Epidermal melanocyte (primary cell): Measurements from ENCODE around the gene GIGYF2.
"Not testable (repeated sequence)": the region's sequence is repeated elsewhere in the genome, so short reads cannot be mapped to it uniquely, and the experiment has no call there.

Experiments
- DNase-seq: peaks from one replicate; pipeline ENCODE4 v3.0.0; 2011; ENCODE audit warnings: low spot score; ENCODE audit not compliant: insufficient read length

GIGYF2 gene

GRCh38 chr2:232890896-232891601 is 193.9 kb downstream of the GIGYF2 start:
- DNase-seq = no peak

GRCh38 chr2:232891621-232892071 is 194.5 kb downstream of the GIGYF2 start:
- no peak for DNase-seq

- no peak for DNase-seq
Observed at GRCh38 chr2:232892221-232892620, 195.1 kb downstream of the GIGYF2 start.

- no peak for DNase-seq
Observed at GRCh38 chr2:232892843-232893242, 195.7 kb downstream of the GIGYF2 start.

- DNase-seq = peak; percentile 5
Observed at GRCh38 chr2:232893834-232894233, 196.7 kb downstream of the GIGYF2 start.

- peak; percentile 4 for DNase-seq
Observed at GRCh38 chr2:232894251-232894650, 197.1 kb downstream of the GIGYF2 start.

GRCh38 chr2:232894746-232895145 is 197.6 kb downstream of the GIGYF2 start:
- DNase-seq = peak; percentile 5

- DNase-seq = no peak
Observed at GRCh38 chr2:232896111-232896510, 199.0 kb downstream of the GIGYF2 start.

GRCh38 chr2:232896720-232897597 is 199.8 kb downstream of the GIGYF2 start:
- DNase-seq = no peak

- DNase-seq = peak; percentile 5
Observed at GRCh38 chr2:232897598-232898408, 200.7 kb downstream of the GIGYF2 start.

GRCh38 chr2:232898592-232899543 is 201.7 kb downstream of the GIGYF2 start:
- peak; percentile 9 for DNase-seq

- DNase-seq = peak; percentile 16
Observed at GRCh38 chr2:232900811-232901735, 203.9 kb downstream of the GIGYF2 start.

- peak; percentile 71 for DNase-seq
Observed at GRCh38 chr2:232901736-232902578, 204.8 kb downstream of the GIGYF2 start.

- peak; percentile 11 for DNase-seq
Observed at GRCh38 chr2:232903989-232904388, 206.9 kb downstream of the GIGYF2 start.

GRCh38 chr2:232906867-232907717 is 210.0 kb downstream of the GIGYF2 start:
- not testable (repeated sequence) for DNase-seq

- not testable (repeated sequence) for DNase-seq
Observed at GRCh38 chr2:232907718-232908085, 210.6 kb downstream of the GIGYF2 start.

GRCh38 chr2:232908695-232909094 is 211.6 kb downstream of the GIGYF2 start:
- no peak for DNase-seq
